ENCODE results near the gene EPGN.
"Not testable (repeated sequence)": the region's sequence is repeated elsewhere in the genome, so short reads cannot be mapped to it uniquely, and the experiment has no call there.

The EPGN gene

GRCh38 chr4:74311696-74312313 is 3.5 kb downstream of the EPGN start:
- DNase-seq = peak; percentile 43

- no peak for DNase-seq
Observed at GRCh38 chr4:74314329-74314728, 6.1 kb downstream of the EPGN start.

- no peak for DNase-seq
Observed at GRCh38 chr4:74314944-74315343, 6.7 kb downstream of the EPGN start.

- no peak for DNase-seq
Observed at GRCh38 chr4:74315376-74315775, 7.1 kb downstream of the EPGN start.

GRCh38 chr4:74316397-74316796 is 8.1 kb downstream of the EPGN start:
- DNase-seq = no peak

GRCh38 chr4:74317616-74318246 is 9.5 kb downstream of the EPGN start:
- DNase-seq = no peak

- DNase-seq = no peak
Observed at GRCh38 chr4:74318276-74318675, 10.0 kb downstream of the EPGN start.

- no peak for DNase-seq
Observed at GRCh38 chr4:74319470-74319869, 11.2 kb downstream of the EPGN start.

- DNase-seq = peak; percentile 60
Observed at GRCh38 chr4:74320559-74321118, 12.4 kb downstream of the EPGN start.

GRCh38 chr4:74322301-74322700 is 14.0 kb downstream of the EPGN start:
- DNase-seq = no peak

- DNase-seq = no peak
Observed at GRCh38 chr4:74323663-74324062, 15.4 kb downstream of the EPGN start.

- DNase-seq = no peak
Observed at GRCh38 chr4:74324262-74324661, 16.0 kb downstream of the EPGN start.

- no peak for DNase-seq
Observed at GRCh38 chr4:74325886-74326285, 17.6 kb downstream of the EPGN start.

GRCh38 chr4:74327762-74328161 is 19.5 kb downstream of the EPGN start:
- no peak for DNase-seq

GRCh38 chr4:74328501-74328900 is 20.2 kb downstream of the EPGN start:
- no peak for DNase-seq

GRCh38 chr4:74329307-74329706 is 21.0 kb downstream of the EPGN start:
- DNase-seq = no peak

GRCh38 chr4:74330295-74330750 is 22.1 kb downstream of the EPGN start:
- no peak for DNase-seq

GRCh38 chr4:74331252-74331651 is 23.0 kb downstream of the EPGN start:
- no peak for DNase-seq

- DNase-seq = no peak
Observed at GRCh38 chr4:74331944-74332343, 23.7 kb downstream of the EPGN start.

- no peak for DNase-seq
Observed at GRCh38 chr4:74334636-74335035, 26.4 kb downstream of the EPGN start.

- DNase-seq = no peak
Observed at GRCh38 chr4:74335341-74336021, 27.2 kb downstream of the EPGN start.

- no peak for DNase-seq
Observed at GRCh38 chr4:74338792-74339333, 30.6 kb downstream of the EPGN start.

- DNase-seq = no peak
Observed at GRCh38 chr4:74339501-74339900, 31.2 kb downstream of the EPGN start.

GRCh38 chr4:74340421-74340820 is 32.2 kb downstream of the EPGN start:
- DNase-seq = not testable (repeated sequence)

Measured in NCI-H510A (cell line).